Fibroblast of lung (primary cell): Measurements from ENCODE around the gene COQ8B. TPM values are rescaled to one million over a fixed set of nuclear protein-coding genes. Genes with fewer than 3 reads are reported as not detected.
A peak's percentile ranks its signal among the peaks of the same experiment; 100 is the strongest.

ENCODE experiments used
- DNase-seq, 2 donors: peaks; one replicate each; pipeline versions ENCODE4 v3.0.0 to v3.0.0-alpha.2; 2010; ENCODE audit warnings: low read depth in 2 of 2
- H2AFZ ChIP-seq: 2 replicates; pipeline ENCODE4 v1.5.1; 2012; ENCODE audit warnings: low read length, control low read depth, inconsistent platforms
- H3K27ac ChIP-seq: 2 replicates; pipeline ENCODE4 v1.5.1; 2011; ENCODE audit warnings: low read length, control low read depth; ENCODE audit not compliant: insufficient read depth
- H3K27me3 ChIP-seq: 2 replicates; pipeline ENCODE4 v1.5.1; 2011; ENCODE audit warnings: mild to moderate bottlenecking, low read length; ENCODE audit not compliant: control insufficient read depth, insufficient read depth
- H3K36me3 ChIP-seq: 2 replicates; pipeline ENCODE4 v1.5.1; 2011; ENCODE audit warnings: low read length; ENCODE audit not compliant: control insufficient read depth, insufficient read depth
- H3K4me1 ChIP-seq: 2 replicates; pipeline ENCODE4 v1.5.1; 2011; ENCODE audit warnings: low read length; ENCODE audit not compliant: control insufficient read depth, insufficient read depth; ENCODE audit errors: extremely low read depth
- H3K4me2 ChIP-seq: 2 replicates; pipeline ENCODE4 v1.5.1; 2011; ENCODE audit warnings: low read length, control low read depth; ENCODE audit not compliant: insufficient read depth; ENCODE audit errors: extremely low read depth
- H3K4me3 ChIP-seq, 4 experiments: fragments of 200-600 bp in 1 of 4; sonication (generic) in 1 of 4; replicated peaks in 1 of 4; 2 replicates each; pipeline ENCODE4 v1.5.1; 2011 to 2016; ENCODE audit warnings: low read length in 4 of 4, low read depth in 3 of 4, mild to moderate bottlenecking in 3 of 4, control low read depth in 2 of 4, inconsistent platforms in 1 of 4, mixed read lengths in 1 of 4; ENCODE audit not compliant: insufficient read depth in 1 of 4; ENCODE audit errors: control extremely low read depth in 1 of 4
- H3K79me2 ChIP-seq: 2 replicates; pipeline ENCODE4 v1.5.1; 2012; ENCODE audit warnings: mild to moderate bottlenecking, low read length, inconsistent platforms; ENCODE audit not compliant: control insufficient read depth, insufficient read depth
- H3K9ac ChIP-seq: 2 replicates; pipeline ENCODE4 v1.5.1; 2011; ENCODE audit warnings: mild to moderate bottlenecking, low read length, control low read depth; ENCODE audit not compliant: insufficient read depth
- H3K9me3 ChIP-seq: 2 replicates; pipeline ENCODE4 v1.5.1; 2012; ENCODE audit warnings: low read depth, low read length; ENCODE audit not compliant: control insufficient read depth, insufficient read depth
- H4K20me1 ChIP-seq: 2 replicates; pipeline ENCODE4 v1.5.1; 2011; ENCODE audit warnings: low read length; ENCODE audit not compliant: control insufficient read depth, insufficient read depth; ENCODE audit errors: extremely low read depth
- CTCF ChIP-seq, 2 donors: IDR thresholded peaks in 1 of 2; conservative IDR thresholded peaks in 1 of 2; 1 replicate in 1 of 2; 2 replicates in 1 of 2; pipeline ENCODE4 v1.5.1; 2011 to 2012; ENCODE audit warnings: low read length in 2 of 2, control low read depth in 1 of 2, inconsistent platforms in 1 of 2, low read depth in 1 of 2, mild to moderate bottlenecking in 1 of 2
- EZH2 ChIP-seq: IDR thresholded peaks from 2 replicates; pipeline ENCODE4 v1.5.1; 2012; ENCODE audit warnings: low read length, control low read depth, mild to moderate bottlenecking; ENCODE audit errors: missing control alignments
- polyA plus RNA-seq, 2 donors: library from polyadenylated mRNA; depleted of rRNA in 1 of 2; stranded (reverse) in 1 of 2; unstranded in 1 of 2; fragments of >200 nt; gene quantifications; 2 replicates each; pipeline ENCODE4 v1.2.1, GENCODE V29; 2011 to 2012; ENCODE audit warnings: missing spikeins in 1 of 2
- total RNA-seq: library from RNA; depleted of rRNA; stranded (reverse); fragments of >200 nt; gene quantifications from 2 replicates; pipeline ENCODE4 v1.2.1, GENCODE V29; 2014

Gene COQ8B
- total and polyA plus RNA-seq, 2 donors (not counting 1 experiment from before 2014, with no cell fraction given) = 13.7 to 43.4 TPM

GRCh38 chr19:40755248-40755624, 38.5 kb upstream of the COQ8B start:
- peaks cover 22% of the 10 kb centered on the region for H3K36me3 ChIP-seq
- H4K20me1 ChIP-seq = no peaks in the 10 kb centered on the region
- no peak for TF ChIP-seq CTCF (conservative IDR thresholded peaks at IDR 0.05 in 1 of 2, IDR thresholded peaks at IDR 0.05 in 1 of 2; ENCODE audit: low read depth in 1 of 2, low read length in 2 of 2)
- TF ChIP-seq EZH2 = no peak
- no peak overlapping the region for H3K9ac ChIP-seq
- H3K9me3 ChIP-seq = no peaks in the 10 kb centered on the region
- H3K4me2 ChIP-seq = no peak overlapping the region
- no peak overlapping the region for H2AFZ ChIP-seq
- DNase-seq = no peak
- no peaks in the 10 kb centered on the region for H3K27me3 ChIP-seq
- H3K4me1 ChIP-seq = peaks cover 4% of the 10 kb centered on the region
- no peak overlapping the region for H3K4me3 ChIP-seq
- H3K27ac ChIP-seq = no peak overlapping the region
- H3K79me2 ChIP-seq = peaks cover 60% of the 10 kb centered on the region

GRCh38 chr19:40754611-40755247, 38.0 kb upstream of the COQ8B start:
- H4K20me1 ChIP-seq = no peaks in the 10 kb centered on the region
- no peak for DNase-seq
- peaks cover 60% of the 10 kb centered on the region for H3K79me2 ChIP-seq
- H3K9me3 ChIP-seq = no peaks in the 10 kb centered on the region
- no peaks in the 10 kb centered on the region for H3K27me3 ChIP-seq
- no peak overlapping the region for H2AFZ ChIP-seq
- no peak for TF ChIP-seq EZH2
- no peak for TF ChIP-seq CTCF (conservative IDR thresholded peaks at IDR 0.05 in 1 of 2, IDR thresholded peaks at IDR 0.05 in 1 of 2; ENCODE audit: low read depth in 1 of 2, low read length in 2 of 2)
- H3K36me3 ChIP-seq = peaks cover 22% of the 10 kb centered on the region
- peak overlapping the region; percentile 35 for H3K27ac ChIP-seq
- H3K4me2 ChIP-seq = peak overlapping the region; percentile 62
- H3K4me3 ChIP-seq = no peak overlapping the region
- H3K9ac ChIP-seq = no peak overlapping the region
- H3K4me1 ChIP-seq = peaks cover 5% of the 10 kb centered on the region

- Histone ChIP-seq H3K4me1 (peaks cover 6% of the 10 kb centered on the region), H3K4me2 (peak overlapping the region; percentile 72), H3K9me3 (no peaks in the 10 kb centered on the region), H3K4me3 (peak overlapping the region; percentile 70 to 90 (median 74)), H3K36me3 (peaks cover 9% of the 10 kb centered on the region), H3K79me2 (peaks cover 56% of the 10 kb centered on the region), H4K20me1 (no peaks in the 10 kb centered on the region), H2AFZ (no peak overlapping the region), H3K9ac (no peak overlapping the region), H3K27me3 (no peaks in the 10 kb centered on the region), H3K27ac (no peak overlapping the region)
- DNase-seq = no peak
- TF ChIP-seq CTCF (conservative IDR thresholded peaks at IDR 0.05 in 1 of 2, IDR thresholded peaks at IDR 0.05 in 1 of 2; ENCODE audit: low read depth in 1 of 2, low read length in 2 of 2) (no peak), EZH2 (no peak)
Observed at GRCh38 chr19:40752257-40752781, 35.6 kb upstream of the COQ8B start.
